HepG2 (cell line): ENCODE data around the gene CD163L1. TPM values are rescaled to one million over a fixed set of nuclear protein-coding genes. Genes with fewer than 3 reads are reported as not detected.

ENCODE experiments used
- ARHGAP35 ChIP-seq: sonication (generic); formaldehyde crosslinking; IDR thresholded peaks from 2 replicates; pipeline ENCODE4 v1.9.0; 2022; ENCODE audit warnings: mild to moderate bottlenecking, inconsistent platforms, moderate library complexity, missing genetic modification reagents, borderline replicate concordance
- EZH2 ChIP-seq: conservative IDR thresholded peaks from 2 replicates; pipeline ENCODE4 v1.6.1; 2012; ENCODE audit warnings: mild to moderate bottlenecking, low read depth, low read length, moderate library complexity
- HMGXB3 ChIP-seq: sonication (generic); formaldehyde crosslinking; IDR thresholded peaks from 2 replicates; pipeline ENCODE4 v1.4.0; 2020; ENCODE audit warnings: missing genetic modification reagents, borderline replicate concordance
- KAT8 ChIP-seq: IDR thresholded peaks from 2 replicates; pipeline ENCODE4 v1.6.1; 2016; ENCODE audit warnings: missing genetic modification reagents, missing compliant biosample characterization
- MAX ChIP-seq: IDR thresholded peaks from 2 replicates; pipeline ENCODE4 v1.6.1; 2012; ENCODE audit warnings: inconsistent platforms
- MED8 ChIP-seq: sonication (generic); formaldehyde crosslinking; IDR thresholded peaks from 2 replicates; pipeline ENCODE4 v1.8.1; 2023; ENCODE audit warnings: mild to moderate bottlenecking, missing genetic modification reagents; ENCODE audit not compliant: insufficient replicate concordance
- MXD3 ChIP-seq: IDR thresholded peaks from 2 replicates; pipeline ENCODE4 v1.6.1; 2016; ENCODE audit warnings: mild to moderate bottlenecking, missing biosample characterization, missing genetic modification reagents
- MXI1 ChIP-seq: IDR thresholded peaks from 3 replicates; pipeline ENCODE4 v1.6.1; 2012; ENCODE audit warnings: low read depth, low read length, inconsistent platforms, borderline replicate concordance
- PPARG ChIP-seq: conservative IDR thresholded peaks from 2 replicates; pipeline ENCODE4 v1.6.1; 2016; ENCODE audit warnings: missing biosample characterization, missing genetic modification reagents
- SRF ChIP-seq: IDR thresholded peaks from 2 replicates; pipeline ENCODE4 v1.6.1; 2011; ENCODE audit warnings: mild to moderate bottlenecking, low read depth, low read length, moderate library complexity
- THRA ChIP-seq: sonication (generic); formaldehyde crosslinking; IDR thresholded peaks from 2 replicates; pipeline ENCODE4 v1.4.0; 2020; ENCODE audit warnings: missing genetic modification reagents, borderline replicate concordance
- ZBTB25 ChIP-seq: IDR thresholded peaks from 2 replicates; pipeline ENCODE4 v1.6.1; 2018; ENCODE audit warnings: missing genetic modification reagents
- ZBTB38 ChIP-seq: sonication (generic); formaldehyde crosslinking; IDR thresholded peaks from 2 replicates; pipeline ENCODE4 v1.5.1; 2020; ENCODE audit warnings: mild to moderate bottlenecking, missing genetic modification reagents
- ZBTB46 ChIP-seq: sonication (generic); formaldehyde crosslinking; IDR thresholded peaks from 2 replicates; pipeline ENCODE4 v1.4.0; 2020; ENCODE audit warnings: mild to moderate bottlenecking, missing genetic modification reagents, borderline replicate concordance
- ZC3H13 ChIP-seq: sonication (generic); formaldehyde crosslinking; IDR thresholded peaks from 2 replicates; pipeline ENCODE4 v1.8.1; 2023; ENCODE audit warnings: mild to moderate bottlenecking, missing genetic modification reagents, moderate library complexity
- ZNF143 ChIP-seq: sonication (generic); formaldehyde crosslinking; IDR thresholded peaks from 2 replicates; pipeline ENCODE4 v1.4.0; 2020; ENCODE audit warnings: missing genetic modification reagents
- ZNF740 ChIP-seq: sonication (generic); formaldehyde crosslinking; IDR thresholded peaks from 2 replicates; pipeline ENCODE4 v1.4.0; 2020; ENCODE audit warnings: missing genetic modification reagents
- ZSCAN31 ChIP-seq: sonication (generic); formaldehyde crosslinking; IDR thresholded peaks from 2 replicates; pipeline ENCODE4 v1.5.0; 2020; ENCODE audit warnings: low read depth, mild to moderate bottlenecking, missing genetic modification reagents
- polyA plus RNA-seq, 8 experiments: library from polyadenylated mRNA; depleted of rRNA in 3 of 8; stranded (reverse) in 7 of 8; unstranded in 1 of 8; fragments of >200 nt; fragmentation: Illumina TruSeq in 4 of 8; extraction: Trizol in 4 of 8; gene quantifications; 2 replicates each; pipeline versions ENCODE4 v1.2.1 to v1.2.3, GENCODE V29; 2011 to 2016; ENCODE audit warnings: low read depth in 4 of 8, missing spikeins in 1 of 8, mixed read lengths in 1 of 8; ENCODE audit not compliant: insufficient read depth in 1 of 8
- total RNA-seq, 5 experiments: library from RNA; depleted of rRNA; stranded (reverse); fragments of >200 nt; fragmentation: Illumina TruSeq; extraction: Trizol; gene quantifications; 2 replicates each; pipeline ENCODE4 v1.2.3, GENCODE V29; 2016; ENCODE audit warnings: low read depth in 1 of 5

The CD163L1 gene
- total and polyA plus RNA-seq, 2 of the 13 experiments (the other 11 are each of a cell fraction or from before 2014, with no cell fraction given) = 3.4 to 6.8 TPM

GRCh38 chr12:7374423-7375144, 69.4 kb downstream of the CD163L1 start (continued):
- TF ChIP-seq ZNF143 (no peak), ARHGAP35 (CRISPR knock-in tag) (no peak), ZBTB38 (CRISPR knock-in tag) (no peak), ZBTB46 (no peak), MXI1 (peak; percentile 21; the same call in 1 of the 3 replicates), PPARG (CRISPR knock-in tag) (peak; percentile 73), EZH2 (no peak), HMGXB3 (CRISPR knock-in tag) (no peak), ZC3H13 (CRISPR knock-in tag) (no peak), MXD3 (CRISPR knock-in tag) (no peak), SRF (no peak), ZBTB25 (CRISPR knock-in tag) (no peak), MED8 (CRISPR knock-in tag) (no peak), KAT8 (CRISPR knock-in tag) (0 out of 2 replicates have a peak, but pooled peaks have one; percentile 17), THRA (CRISPR knock-in tag) (no peak), ZNF740 (CRISPR knock-in tag) (no peak), MAX (0 out of 2 replicates have a peak, but pooled peaks have one; percentile 27), ZSCAN31 (CRISPR knock-in tag) (no peak)
